Thyroid gland (tissue), 4 donors: ENCODE data around the gene BLOC1S5.

Experiments
- CTCF ChIP-seq, 6 experiments: fragments of 200-600 bp in 3 of 6; fragments of 450-650 bp in 3 of 6; sonication (generic) in 3 of 6; IDR thresholded peaks; one replicate each; pipeline ENCODE4 v1.5.1; 2016 to 2019; ENCODE audit warnings: antibody characterized with exemption in 6 of 6, mild to moderate bottlenecking in 2 of 6, inconsistent platforms in 1 of 6, moderate library complexity in 1 of 6
- POLR2A ChIP-seq, 2 donors: fragments of 450-650 bp; IDR thresholded peaks; one replicate each; pipeline ENCODE4 v1.6.1; 2017; ENCODE audit warnings: antibody characterized with exemption in 2 of 2, mild to moderate bottlenecking in 2 of 2, moderate library complexity in 1 of 2

- TF ChIP-seq POLR2A (IDR thresholded peaks at IDR 0.05) (no peak), CTCF (IDR thresholded peaks at IDR 0.05) (no peak)
Observed at GRCh38 chr6:8017276-8017701, 46.9 kb downstream of the BLOC1S5 start.
